Left hindlimb (tissue), 1 donor: Measurements from ENCODE around the gene NPDC1.
A peak's percentile ranks its signal among the peaks of the same experiment; 100 is the strongest.
"Not testable (repeated sequence)": the region's sequence is repeated elsewhere in the genome, so short reads cannot be mapped to it uniquely, and the experiment has no call there.

ENCODE experiments used
- DNase-seq: peaks from one replicate; pipeline ENCODE4 v3.0.0-alpha.2; 2018

The NPDC1 gene

GRCh38 chr9:137009217-137009616, 36.8 kb downstream of the NPDC1 start:
- DNase-seq: no peak

- no peak for DNase-seq
Measured at GRCh38 chr9:137008312-137008711, 37.7 kb downstream of the NPDC1 start.

- DNase-seq: no peak
Measured at GRCh38 chr9:137007816-137008270, 38.1 kb downstream of the NPDC1 start.

GRCh38 chr9:137007108-137007815, 38.7 kb downstream of the NPDC1 start:
- DNase-seq: no peak

GRCh38 chr9:137006116-137007003, 39.6 kb downstream of the NPDC1 start:
- DNase-seq: no peak

GRCh38 chr9:137004285-137004684, 41.7 kb downstream of the NPDC1 start:
- not testable (repeated sequence) for DNase-seq

GRCh38 chr9:137002646-137003041, 43.3 kb downstream of the NPDC1 start:
- DNase-seq: no peak

- DNase-seq: no peak
Measured at GRCh38 chr9:137001857-137002645, 43.9 kb downstream of the NPDC1 start.

- DNase-seq: no peak
Measured at GRCh38 chr9:137000177-137000930, 45.6 kb downstream of the NPDC1 start.

GRCh38 chr9:136997830-136998234, 48.1 kb downstream of the NPDC1 start:
- DNase-seq: no peak

GRCh38 chr9:136997371-136997770, 48.6 kb downstream of the NPDC1 start:
- no peak for DNase-seq

GRCh38 chr9:136996361-136997292, 49.4 kb downstream of the NPDC1 start, which contains the start of gene CLIC3:
CLIC3 (minus strand) TSS chr9:136996568; CDS start chr9:136996543, 25 bp downstream.
- no peak for DNase-seq

GRCh38 chr9:136995772-136996311, 50.1 kb downstream of the NPDC1 start:
- DNase-seq: no peak

- DNase-seq: no peak
Measured at GRCh38 chr9:136995362-136995761, 50.6 kb downstream of the NPDC1 start.

GRCh38 chr9:136994888-136995230, 51.1 kb downstream of the NPDC1 start:
- DNase-seq: no peak

GRCh38 chr9:136994180-136994887, 51.6 kb downstream of the NPDC1 start:
- DNase-seq: no peak

GRCh38 chr9:136992819-136993369, 53.1 kb downstream of the NPDC1 start:
- DNase-seq: no peak

- DNase-seq: peak; percentile 92
Measured at GRCh38 chr9:136991993-136992818, 53.8 kb downstream of the NPDC1 start, which contains the start of gene PAXX. PAXX (plus strand) TSS chr9:136992422; CDS start chr9:136992444, 22 bp downstream.
